ENCODE results near the gene TESK2.
"Not testable (repeated sequence)": the region's sequence is repeated elsewhere in the genome, so short reads cannot be mapped to it uniquely, and the experiment has no call there.

The TESK2 gene

GRCh38 chr1:45490626-45491486, at the start of gene TESK2:
TESK2 (minus strand) TSS chr1:45491163; CDS start chr1:45457785, 33,378 bp downstream.
- DNase-seq (ENCODE audit: low read depth in 2 of 2): peak; percentile 90 to 93

GRCh38 chr1:45536886-45537285, 45.9 kb upstream of the TESK2 start:
- no peak for DNase-seq (ENCODE audit: low read depth in 2 of 2)

GRCh38 chr1:45535988-45536766, 45.2 kb upstream of the TESK2 start:
- no peak for DNase-seq (ENCODE audit: low read depth in 2 of 2)

- DNase-seq (ENCODE audit: low read depth in 2 of 2): no peak
These were observed 40.9 kb upstream of the TESK2 start for GRCh38 chr1:45531873-45532272.

- no peak for DNase-seq (ENCODE audit: low read depth in 2 of 2)
These were observed 39.7 kb upstream of the TESK2 start for GRCh38 chr1:45530632-45531135.

- DNase-seq (ENCODE audit: low read depth in 2 of 2): no peak
These were observed 35.2 kb upstream of the TESK2 start for GRCh38 chr1:45526135-45526644.

- not testable (repeated sequence) for DNase-seq (ENCODE audit: low read depth in 2 of 2)
These were observed 33.0 kb upstream of the TESK2 start for GRCh38 chr1:45523975-45524374.

- DNase-seq (ENCODE audit: low read depth in 2 of 2): not testable (repeated sequence)
These were observed 32.6 kb upstream of the TESK2 start for GRCh38 chr1:45523516-45523915.

GRCh38 chr1:45522324-45523104, 31.6 kb upstream of the TESK2 start:
- no peak for DNase-seq (ENCODE audit: low read depth in 2 of 2)

- DNase-seq (ENCODE audit: low read depth in 2 of 2): peak; percentile 98 to 99
These were observed 30.7 kb upstream of the TESK2 start, which contains the start of gene PRDX1 for GRCh38 chr1:45521413-45522323. PRDX1 (minus strand) TSS chr1:45521884; CDS start chr1:45519043, 2,841 bp downstream.

GRCh38 chr1:45519774-45520173, 28.8 kb upstream of the TESK2 start:
- not testable (repeated sequence) for DNase-seq (ENCODE audit: low read depth in 2 of 2)

- no peak for DNase-seq (ENCODE audit: low read depth in 2 of 2)
These were observed 27.9 kb upstream of the TESK2 start for GRCh38 chr1:45518910-45519309.

GRCh38 chr1:45518366-45518765, 27.4 kb upstream of the TESK2 start:
- not testable (repeated sequence) for DNase-seq (ENCODE audit: low read depth in 2 of 2)

GRCh38 chr1:45516465-45516864, 25.5 kb upstream of the TESK2 start:
- DNase-seq (ENCODE audit: low read depth in 2 of 2): no peak

GRCh38 chr1:45516036-45516435, 25.1 kb upstream of the TESK2 start:
- no peak for DNase-seq (ENCODE audit: low read depth in 2 of 2)

GRCh38 chr1:45513532-45514260, 22.7 kb upstream of the TESK2 start:
- DNase-seq (ENCODE audit: low read depth in 2 of 2): not testable (repeated sequence)

GRCh38 chr1:45512641-45513054, 21.7 kb upstream of the TESK2 start:
- peak; percentile 29 to 45 for DNase-seq (ENCODE audit: low read depth in 2 of 2)

GRCh38 chr1:45510972-45511527, 20.1 kb upstream of the TESK2 start:
- DNase-seq (ENCODE audit: low read depth in 2 of 2): no peak

All from stimulated activated CD4-positive, alpha-beta T cell treated with anti-CD3 and anti-CD28 coated beads, Interleukin-1b, Interleukin-23, amount 100 ng/mL, for 4 hours (primary cell).